Hematopoietic multipotent progenitor cell (in vitro differentiated cells): ENCODE data around the gene ICOS. TPM values are rescaled to one million over a fixed set of nuclear protein-coding genes. Genes with fewer than 3 reads are reported as not detected.
A peak's percentile ranks its signal among the peaks of the same experiment; 100 is the strongest.

Experiments
- DNase-seq, 3 donors: peaks; one replicate each; pipeline ENCODE4 v3.0.0-alpha.2; 2011 to 2015; ENCODE audit warnings: low read depth in 2 of 3, low spot score in 2 of 3
- total RNA-seq: library from RNA; depleted of rRNA; stranded (reverse); fragments of >200 nt; gene quantifications from one replicate; pipeline ENCODE4 v1.2.3, GENCODE V29; 2012

Gene ICOS
- total RNA-seq = under 0.01 TPM

DNA sequence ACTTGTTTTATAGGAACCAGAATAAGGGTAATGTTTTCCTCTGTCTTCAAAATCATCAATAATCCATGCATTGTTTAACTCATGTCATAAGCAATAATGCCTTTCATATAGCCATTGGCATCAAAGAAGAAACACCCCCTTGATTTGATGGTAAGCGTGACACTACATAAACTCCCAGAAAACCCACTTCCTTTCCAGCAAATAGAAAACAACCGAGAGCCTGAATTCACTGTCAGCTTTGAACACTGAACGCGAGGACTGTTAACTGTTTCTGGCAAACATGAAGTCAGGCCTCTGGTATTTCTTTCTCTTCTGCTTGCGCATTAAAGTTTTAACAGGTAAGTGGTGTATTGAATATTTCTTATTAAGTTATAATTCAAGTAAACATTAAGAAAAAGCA, at the start of gene ICOS:
ICOS (plus strand) TSS at position 229 of the 400 bp plus-strand sequence; CDS start at position 281, 52 bp downstream.
- DNase-seq = peak in 1 of 3 donors; percentile 41

DNA sequence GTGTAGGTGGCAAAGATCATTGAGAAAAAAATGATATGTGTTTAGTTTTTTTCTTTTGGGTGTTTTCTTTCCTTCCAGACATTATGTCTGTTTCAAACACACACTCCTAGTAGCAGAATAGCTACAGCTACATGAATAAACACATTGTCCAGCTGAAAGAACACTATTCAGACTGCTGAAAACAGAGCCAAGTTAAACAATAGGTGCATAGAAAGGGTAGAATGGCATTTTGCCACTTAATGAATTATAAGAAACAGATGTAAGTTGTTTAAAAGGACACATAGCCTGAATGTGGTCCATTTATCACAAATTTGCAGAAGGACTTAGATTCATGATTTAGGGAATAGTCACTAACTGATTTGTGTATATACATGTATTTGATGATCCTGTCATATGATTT, 48.9 kb upstream of the ICOS start:
- DNase-seq = no peak

GRCh38 chr2:203889542-203889941, 47.0 kb upstream of the ICOS start:
- no peak for DNase-seq

DNA sequence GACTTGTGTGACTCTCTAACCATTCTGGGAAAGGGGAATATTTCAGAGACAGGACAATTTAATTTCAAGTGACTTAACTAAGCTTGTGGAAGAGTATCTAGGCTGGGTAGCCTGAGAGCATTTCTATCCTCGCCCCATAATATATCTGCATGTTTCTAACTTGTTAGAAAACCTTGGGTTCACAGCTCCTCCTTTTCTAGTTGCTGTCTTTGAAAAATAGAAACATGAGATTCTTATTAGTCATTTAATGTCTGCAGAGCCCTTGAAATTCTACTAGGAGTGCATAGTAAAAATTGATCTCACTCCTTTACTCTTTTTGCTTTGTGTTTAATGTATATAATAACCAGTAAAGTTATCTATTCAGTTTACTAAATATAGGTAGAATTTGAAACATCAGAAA, 46.6 kb upstream of the ICOS start:
- no peak for DNase-seq

DNA sequence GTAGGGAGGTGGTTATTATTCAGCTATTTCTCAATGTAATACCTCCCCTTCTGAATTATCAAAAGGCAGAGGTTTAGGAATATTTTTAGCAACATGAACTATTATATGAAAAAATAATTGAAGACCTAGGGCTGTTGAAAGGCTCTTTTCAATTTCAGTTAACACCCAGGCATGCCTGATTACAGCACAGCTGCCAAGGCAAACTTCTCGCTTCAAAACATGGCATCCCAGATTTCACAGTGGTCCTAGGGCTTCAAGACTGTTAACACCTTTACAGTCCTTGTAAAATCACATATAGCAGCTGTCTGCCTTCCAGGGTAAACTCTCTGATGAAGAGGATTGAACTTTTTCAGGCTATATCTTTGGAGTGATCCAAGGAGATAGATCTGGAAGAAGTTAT, 45.8 kb upstream of the ICOS start:
- DNase-seq = no peak

GRCh38 chr2:203891474-203891873, 45.1 kb upstream of the ICOS start:
- DNase-seq = no peak

DNA sequence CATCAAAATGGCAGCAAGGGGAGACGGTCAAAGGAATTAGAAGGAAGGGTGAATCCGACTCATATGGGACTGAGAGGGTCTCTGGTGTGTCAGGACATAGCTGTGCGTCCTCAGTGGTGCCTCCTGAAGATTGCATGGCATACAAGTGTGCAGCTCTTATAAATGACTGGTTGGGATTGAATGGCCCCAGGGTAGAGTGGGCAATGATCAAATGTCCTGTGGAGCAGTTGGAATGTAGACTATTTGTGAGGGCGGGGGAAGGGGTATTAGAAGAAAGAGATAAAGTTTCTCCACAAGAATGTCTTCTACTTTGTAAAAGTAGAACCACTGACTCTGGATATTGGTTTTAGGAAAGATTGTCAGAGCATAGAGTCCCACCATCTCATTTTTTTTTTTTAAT, 44.4 kb upstream of the ICOS start:
- no peak for DNase-seq

- DNase-seq = no peak
Observed at GRCh38 chr2:203893401-203893800, 43.2 kb upstream of the ICOS start.

- DNase-seq = no peak
Observed at GRCh38 chr2:203893840-203894239, 42.7 kb upstream of the ICOS start.

DNA sequence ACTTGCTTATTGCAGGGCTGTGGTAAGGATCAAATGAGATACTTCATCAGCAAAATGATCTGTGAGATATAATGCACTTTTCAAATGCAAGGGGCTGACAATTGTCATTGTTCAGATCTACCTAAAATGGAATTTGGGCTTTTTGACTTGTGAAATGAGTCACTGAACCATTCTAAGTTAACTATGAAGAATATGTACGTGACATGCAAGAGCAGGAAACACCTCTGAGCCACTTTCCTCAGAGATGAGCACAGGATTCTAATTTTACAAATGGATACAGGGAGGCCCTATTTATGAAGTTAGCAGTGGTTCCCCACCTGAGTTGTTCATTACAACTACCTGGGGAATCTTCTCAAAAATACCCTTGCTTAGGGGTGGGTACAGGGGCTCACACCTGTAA, 42.3 kb upstream of the ICOS start:
- no peak for DNase-seq

GRCh38 chr2:203897544-203897943, 39.0 kb upstream of the ICOS start:
- no peak for DNase-seq

DNA sequence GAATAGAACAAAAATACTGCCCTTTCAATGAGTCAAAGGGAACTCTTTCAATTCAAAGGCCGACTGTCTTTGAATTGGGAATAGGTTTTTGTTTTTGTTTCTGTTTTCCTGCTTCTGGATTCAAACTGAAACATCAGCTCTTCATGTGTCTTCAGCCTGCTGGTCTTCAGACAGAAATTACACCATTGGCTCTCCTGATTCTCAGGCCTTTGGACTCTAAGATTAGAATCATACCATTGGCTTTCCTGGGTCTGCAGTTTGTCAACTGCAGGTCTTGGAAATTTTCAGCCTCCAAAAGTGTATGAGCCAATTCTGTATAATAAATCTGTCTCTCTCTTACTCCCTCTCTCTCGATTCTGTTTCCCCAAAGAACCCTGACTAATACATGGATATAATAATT, 37.9 kb upstream of the ICOS start:
- DNase-seq = no peak

DNA sequence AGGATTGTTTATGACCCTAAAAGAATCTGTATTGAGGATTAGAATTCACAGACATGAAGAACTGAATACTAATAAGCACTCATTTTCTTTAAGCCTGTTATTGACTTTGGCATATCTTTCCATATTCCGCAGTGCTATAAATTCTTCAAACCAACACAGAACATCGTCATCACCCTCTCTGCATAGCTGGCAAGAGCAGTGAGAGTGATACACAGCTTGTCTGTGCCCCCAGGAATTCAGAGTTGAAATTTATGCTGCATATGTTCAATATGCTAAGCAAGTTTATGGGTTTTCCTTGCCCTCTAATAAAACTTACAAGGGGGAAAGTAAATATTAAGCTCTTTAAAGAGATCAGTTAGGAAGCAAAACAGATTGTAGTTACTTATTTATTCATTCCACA, 36.3 kb upstream of the ICOS start:
- DNase-seq = no peak

DNA sequence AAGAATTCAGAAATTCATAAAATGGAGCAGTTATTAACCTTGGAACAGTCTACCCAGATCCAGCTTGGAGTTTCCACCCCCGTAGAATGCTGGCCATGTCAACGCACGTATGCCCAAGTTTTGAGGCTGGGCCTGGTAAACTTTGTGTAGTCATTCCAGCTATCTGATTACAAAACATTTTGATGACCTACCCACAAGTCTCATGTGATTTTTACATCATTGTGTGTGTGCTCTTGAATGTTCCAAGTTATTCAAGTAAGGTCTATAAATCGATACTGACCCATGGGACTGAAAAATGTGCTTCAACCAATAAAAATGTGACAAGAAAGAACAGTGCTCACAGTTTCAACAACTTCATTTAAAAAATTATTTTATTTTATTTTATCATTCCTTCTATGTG, 32.5 kb upstream of the ICOS start:
- no peak for DNase-seq

DNA sequence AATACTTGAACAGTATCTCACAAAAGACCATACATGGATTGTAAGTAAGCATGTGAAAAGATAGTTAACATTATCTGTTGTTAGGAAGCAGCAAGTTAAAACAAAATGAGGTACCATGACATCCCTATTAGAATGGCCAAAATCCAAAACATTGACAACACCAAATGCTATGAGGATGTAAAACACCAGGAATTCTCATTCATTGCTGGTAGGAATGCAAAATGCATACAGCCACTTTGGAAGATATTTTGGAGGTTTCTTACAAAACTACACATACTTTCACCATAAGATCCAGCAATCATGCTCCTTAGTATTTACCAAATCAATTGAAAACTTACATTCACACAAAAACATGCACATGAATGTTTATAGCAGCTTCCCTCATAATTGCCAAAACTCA, 30.9 kb upstream of the ICOS start:
- no peak for DNase-seq

- no peak for DNase-seq
Observed at GRCh38 chr2:203908066-203908796, 28.3 kb upstream of the ICOS start.

- no peak for DNase-seq
Observed at GRCh38 chr2:203908797-203909185, 27.8 kb upstream of the ICOS start.

- DNase-seq = peak in 2 of 3 donors; percentile 13 to 36
Observed at GRCh38 chr2:203909261-203909967, 27.1 kb upstream of the ICOS start.

DNA sequence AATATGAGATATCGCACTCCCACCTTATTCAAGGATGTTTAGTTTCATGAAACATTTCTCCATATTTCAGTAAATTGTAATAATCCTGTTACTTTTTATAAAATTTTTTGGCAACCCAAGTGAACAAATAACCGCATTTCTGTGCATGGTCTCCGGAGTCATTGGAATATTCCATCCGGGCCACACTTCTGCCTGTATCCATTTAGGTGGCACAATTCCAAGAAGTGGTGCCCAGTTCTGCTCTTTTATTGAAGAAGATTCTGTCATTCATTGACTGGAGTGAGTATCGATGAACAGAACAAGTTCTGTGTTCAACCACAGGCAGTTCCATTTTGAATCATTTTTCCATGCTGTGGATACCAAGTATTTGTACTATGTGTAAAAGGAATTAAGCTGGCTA, 26.6 kb upstream of the ICOS start:
- no peak for DNase-seq

- DNase-seq = no peak
Observed at GRCh38 chr2:203913947-203914346, 22.6 kb upstream of the ICOS start.

DNA sequence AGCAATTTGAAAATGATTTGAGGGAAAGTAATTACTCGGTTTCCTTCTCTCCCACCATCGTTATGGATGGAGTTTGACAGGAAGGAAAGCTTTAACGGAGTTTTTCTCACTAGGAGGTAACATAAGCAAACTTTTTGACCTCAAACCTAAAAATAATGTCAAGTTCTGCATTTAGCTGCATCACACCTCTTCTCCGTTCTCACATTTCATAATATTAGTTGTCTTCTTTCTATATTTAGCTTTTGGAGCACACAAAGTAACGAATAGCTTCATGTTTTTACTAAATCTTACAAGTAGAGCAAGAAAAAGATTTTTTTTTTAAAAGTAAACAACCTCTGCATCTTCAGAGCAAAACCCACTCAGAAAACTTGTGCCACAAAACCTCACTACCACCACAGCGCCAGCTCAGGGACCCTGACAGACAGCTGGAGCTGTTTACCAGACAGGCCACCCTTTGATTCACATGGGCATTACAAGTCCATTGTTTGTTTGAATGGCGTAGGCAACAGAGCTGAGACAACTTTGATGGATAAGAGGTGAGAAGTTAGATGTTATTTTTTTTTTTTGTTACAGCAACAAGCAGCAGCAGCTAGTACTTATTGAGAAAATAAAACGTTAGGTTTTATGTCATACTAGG, 21.9 kb upstream of the ICOS start:
- peak in 1 of 3 donors; percentile 22 for DNase-seq

DNA sequence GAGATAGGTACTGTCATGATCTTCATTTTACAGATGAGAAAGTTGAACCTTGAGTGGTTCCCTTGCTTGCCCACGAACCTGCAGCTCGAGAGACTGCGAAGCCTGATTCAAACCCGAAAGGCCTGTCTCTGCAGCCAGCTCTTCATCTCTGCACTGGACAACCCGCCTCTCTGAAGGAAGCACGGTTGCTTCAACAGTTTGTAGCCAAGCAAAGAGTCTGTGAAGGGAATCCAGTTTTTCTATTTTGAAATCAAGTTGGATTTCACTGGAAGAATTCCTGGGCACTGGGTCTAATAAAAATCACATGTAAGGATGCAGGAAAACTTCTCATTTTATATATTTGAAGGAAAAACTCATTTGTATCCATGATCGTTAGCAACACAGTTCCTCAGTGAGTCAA, 21.3 kb upstream of the ICOS start:
- DNase-seq = no peak
